K562 (cell line): Measurements from ENCODE around the gene SORBS2.

Source experiments
- KAT8 ChIP-seq: fragments of 450-650 bp; IDR thresholded peaks from 2 replicates; pipeline ENCODE4 v1.6.1; 2016; ENCODE audit warnings: low read depth, mild to moderate bottlenecking
- MXI1 ChIP-seq: IDR thresholded peaks from 2 replicates; pipeline ENCODE4 v1.6.1; 2011; ENCODE audit warnings: low read depth, mild to moderate bottlenecking, improper control_type of control experiment, low read length
- ZFP91 ChIP-seq: sonication (generic); formaldehyde crosslinking; IDR thresholded peaks from 2 replicates; pipeline ENCODE4 v1.8.0; 2022; ENCODE audit warnings: mild to moderate bottlenecking, missing genetic modification reagents
- ZNF121 ChIP-seq: sonication (generic); formaldehyde crosslinking; conservative IDR thresholded peaks from 2 replicates; pipeline ENCODE4 v1.8.0; 2022; ENCODE audit warnings: missing genetic modification reagents

- no peak for TF ChIP-seq KAT8
- TF ChIP-seq ZNF121 (CRISPR knock-in tag): no peak
- TF ChIP-seq ZFP91 (CRISPR knock-in tag): no peak
- TF ChIP-seq MXI1: no peak
These were observed 249.5 kb downstream of the SORBS2 start for GRCh38 chr4:185562531-185562930.
